ENCODE data around the gene CHD1L. TPM values are rescaled to one million over a fixed set of nuclear protein-coding genes. Genes with fewer than 3 reads are reported as not detected.

Gene CHD1L
- polyA plus RNA-seq, 1 donor from 2014 or later = 29.5 TPM

DNA sequence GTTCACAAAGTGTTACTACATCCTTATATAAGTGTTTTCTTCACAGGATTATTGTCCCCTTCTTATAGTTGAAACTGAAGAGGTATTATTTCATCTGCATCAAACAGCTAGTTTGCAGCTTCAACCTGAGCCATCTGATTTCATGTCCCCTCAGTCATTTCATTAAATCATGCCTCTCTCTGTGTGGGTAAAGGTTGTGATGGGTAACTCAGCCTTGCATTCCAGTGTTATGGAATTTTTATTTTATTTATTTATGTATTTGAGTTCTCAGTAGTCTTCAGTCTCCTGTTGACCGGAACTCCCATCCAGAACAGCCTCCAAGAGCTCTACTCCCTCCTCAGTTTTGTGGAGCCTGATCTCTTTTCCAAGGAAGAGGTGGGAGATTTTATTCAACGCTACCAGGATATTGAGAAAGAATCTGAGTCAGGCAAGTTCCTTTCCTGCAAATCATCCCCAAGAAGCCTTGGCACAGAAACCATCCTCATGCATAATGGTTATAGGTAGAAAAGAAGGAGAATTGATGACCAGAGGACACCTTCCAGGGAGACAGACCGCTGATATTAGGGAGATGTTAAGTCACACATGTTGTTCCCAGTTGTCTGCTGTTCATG is 21.8 kb downstream of the CHD1L start:
- no peak overlapping the region for H3K9ac ChIP-seq (ENCODE audit: low read length)
- no peaks in the 10 kb centered on the region for H3K9me3 ChIP-seq (ENCODE audit: low read length)
- no peaks in the 10 kb centered on the region for H3K9me2 ChIP-seq (ENCODE audit: insufficient read depth, low read length)
- H3F3A ChIP-seq (ENCODE audit: insufficient read depth, low read length, poor library complexity, severe bottlenecking) = no peaks in the 10 kb centered on the region
- no peaks in the 10 kb centered on the region for H3K36me3 ChIP-seq (ENCODE audit: insufficient read depth, low read length)
- no peak overlapping the region for H3K4me2 ChIP-seq (ENCODE audit: low read length)
- H3K79me2 ChIP-seq (replicated peaks; ENCODE audit: insufficient read depth, low read length) = no peaks in the 10 kb centered on the region
- no peaks in the 10 kb centered on the region for H3K27me3 ChIP-seq (ENCODE audit: insufficient read depth, low read depth, low read length)
- H4K20me1 ChIP-seq (ENCODE audit: insufficient read depth) = no peaks in the 10 kb centered on the region
- H3K27ac ChIP-seq (ENCODE audit: low read length) = no peak overlapping the region
- H2AFZ ChIP-seq (ENCODE audit: low read depth, low read length) = no peak overlapping the region
- TF ChIP-seq RAD21 (conservative IDR thresholded peaks at IDR 0.05) = no peak
- no peak for TF ChIP-seq EP300 (conservative IDR thresholded peaks at IDR 0.05; ENCODE audit: poor library complexity, severe bottlenecking)
- TF ChIP-seq POLR2AphosphoS5 (IDR thresholded peaks at IDR 0.05) = no peak
- no peak for TF ChIP-seq TAF1 (IDR thresholded peaks at IDR 0.05; ENCODE audit: low read depth)
- no peak for TF ChIP-seq MXI1 (conservative IDR thresholded peaks at IDR 0.05; ENCODE audit: poor library complexity, severe bottlenecking)
- TF ChIP-seq SMC3 (conservative IDR thresholded peaks at IDR 0.05; ENCODE audit: poor library complexity) = no peak
- TF ChIP-seq, protein P1, sequence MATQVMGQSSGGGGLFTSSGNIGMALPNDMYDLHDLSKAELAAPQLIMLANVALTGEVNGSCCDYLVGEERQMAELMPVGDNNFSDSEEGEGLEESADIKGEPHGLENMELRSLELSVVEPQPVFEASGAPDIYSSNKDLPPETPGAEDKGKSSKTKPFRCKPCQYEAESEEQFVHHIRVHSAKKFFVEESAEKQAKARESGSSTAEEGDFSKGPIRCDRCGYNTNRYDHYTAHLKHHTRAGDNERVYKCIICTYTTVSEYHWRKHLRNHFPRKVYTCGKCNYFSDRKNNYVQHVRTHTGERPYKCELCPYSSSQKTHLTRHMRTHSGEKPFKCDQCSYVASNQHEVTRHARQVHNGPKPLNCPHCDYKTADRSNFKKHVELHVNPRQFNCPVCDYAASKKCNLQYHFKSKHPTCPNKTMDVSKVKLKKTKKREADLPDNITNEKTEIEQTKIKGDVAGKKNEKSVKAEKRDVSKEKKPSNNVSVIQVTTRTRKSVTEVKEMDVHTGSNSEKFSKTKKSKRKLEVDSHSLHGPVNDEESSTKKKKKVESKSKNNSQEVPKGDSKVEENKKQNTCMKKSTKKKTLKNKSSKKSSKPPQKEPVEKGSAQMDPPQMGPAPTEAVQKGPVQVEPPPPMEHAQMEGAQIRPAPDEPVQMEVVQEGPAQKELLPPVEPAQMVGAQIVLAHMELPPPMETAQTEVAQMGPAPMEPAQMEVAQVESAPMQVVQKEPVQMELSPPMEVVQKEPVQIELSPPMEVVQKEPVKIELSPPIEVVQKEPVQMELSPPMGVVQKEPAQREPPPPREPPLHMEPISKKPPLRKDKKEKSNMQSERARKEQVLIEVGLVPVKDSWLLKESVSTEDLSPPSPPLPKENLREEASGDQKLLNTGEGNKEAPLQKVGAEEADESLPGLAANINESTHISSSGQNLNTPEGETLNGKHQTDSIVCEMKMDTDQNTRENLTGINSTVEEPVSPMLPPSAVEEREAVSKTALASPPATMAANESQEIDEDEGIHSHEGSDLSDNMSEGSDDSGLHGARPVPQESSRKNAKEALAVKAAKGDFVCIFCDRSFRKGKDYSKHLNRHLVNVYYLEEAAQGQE (IDR thresholded peaks at IDR 0.05; ENCODE audit: borderline replicate concordance) = no peak
- TF ChIP-seq EZH2 (IDR thresholded peaks at IDR 0.05; ENCODE audit: borderline replicate concordance, insufficient read depth, low read length, poor library complexity, severe bottlenecking) = no peak
- TF ChIP-seq, protein P2, sequence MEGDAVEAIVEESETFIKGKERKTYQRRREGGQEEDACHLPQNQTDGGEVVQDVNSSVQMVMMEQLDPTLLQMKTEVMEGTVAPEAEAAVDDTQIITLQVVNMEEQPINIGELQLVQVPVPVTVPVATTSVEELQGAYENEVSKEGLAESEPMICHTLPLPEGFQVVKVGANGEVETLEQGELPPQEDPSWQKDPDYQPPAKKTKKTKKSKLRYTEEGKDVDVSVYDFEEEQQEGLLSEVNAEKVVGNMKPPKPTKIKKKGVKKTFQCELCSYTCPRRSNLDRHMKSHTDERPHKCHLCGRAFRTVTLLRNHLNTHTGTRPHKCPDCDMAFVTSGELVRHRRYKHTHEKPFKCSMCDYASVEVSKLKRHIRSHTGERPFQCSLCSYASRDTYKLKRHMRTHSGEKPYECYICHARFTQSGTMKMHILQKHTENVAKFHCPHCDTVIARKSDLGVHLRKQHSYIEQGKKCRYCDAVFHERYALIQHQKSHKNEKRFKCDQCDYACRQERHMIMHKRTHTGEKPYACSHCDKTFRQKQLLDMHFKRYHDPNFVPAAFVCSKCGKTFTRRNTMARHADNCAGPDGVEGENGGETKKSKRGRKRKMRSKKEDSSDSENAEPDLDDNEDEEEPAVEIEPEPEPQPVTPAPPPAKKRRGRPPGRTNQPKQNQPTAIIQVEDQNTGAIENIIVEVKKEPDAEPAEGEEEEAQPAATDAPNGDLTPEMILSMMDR (IDR thresholded peaks at IDR 0.05; ENCODE audit: poor library complexity, severe bottlenecking) = no peak
- no peak overlapping the region for H3K4me3 ChIP-seq (ENCODE audit: low read length)

DNA sequence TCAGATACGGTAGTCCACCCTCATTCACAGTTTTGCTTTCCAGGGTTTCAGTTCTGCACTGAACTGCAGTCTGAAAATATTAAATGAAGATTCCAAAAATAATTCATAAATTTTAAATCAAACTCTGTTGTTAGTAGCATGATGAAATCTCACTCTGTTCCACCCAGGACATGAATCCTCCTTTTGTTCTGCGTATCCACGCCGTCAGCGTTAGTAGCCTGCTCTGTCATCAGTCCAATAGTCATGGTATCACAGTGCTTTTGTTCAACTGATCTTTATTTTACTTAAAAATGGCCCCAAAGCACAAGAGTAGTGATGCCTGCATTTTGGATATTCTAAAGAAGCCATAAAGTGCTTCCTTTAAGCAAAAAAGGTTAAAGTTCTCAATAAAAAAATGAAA is 23.9 kb downstream of the CHD1L start:
- no peak overlapping the region for H3K9ac ChIP-seq (ENCODE audit: low read length)
- H2AFZ ChIP-seq (ENCODE audit: low read depth, low read length) = no peak overlapping the region
- H3K4me2 ChIP-seq (ENCODE audit: low read length) = no peak overlapping the region
- no peak for TF ChIP-seq MXI1 (conservative IDR thresholded peaks at IDR 0.05; ENCODE audit: poor library complexity, severe bottlenecking)
- no peak for TF ChIP-seq RAD21 (conservative IDR thresholded peaks at IDR 0.05)
- no peak for TF ChIP-seq EP300 (conservative IDR thresholded peaks at IDR 0.05; ENCODE audit: poor library complexity, severe bottlenecking)
- TF ChIP-seq SMC3 (conservative IDR thresholded peaks at IDR 0.05; ENCODE audit: poor library complexity) = no peak
- TF ChIP-seq, protein P2 (IDR thresholded peaks at IDR 0.05; ENCODE audit: poor library complexity, severe bottlenecking) = no peak
- TF ChIP-seq, protein P1 (IDR thresholded peaks at IDR 0.05; ENCODE audit: borderline replicate concordance) = no peak
- TF ChIP-seq TAF1 (IDR thresholded peaks at IDR 0.05; ENCODE audit: low read depth) = no peak
- TF ChIP-seq POLR2AphosphoS5 (IDR thresholded peaks at IDR 0.05) = no peak
- no peak for TF ChIP-seq EZH2 (IDR thresholded peaks at IDR 0.05; ENCODE audit: borderline replicate concordance, insufficient read depth, low read length, poor library complexity, severe bottlenecking)
- no peak overlapping the region for H3K27ac ChIP-seq (ENCODE audit: low read length)
- H3K9me2 ChIP-seq (ENCODE audit: insufficient read depth, low read length) = no peaks in the 10 kb centered on the region
- H4K20me1 ChIP-seq (ENCODE audit: insufficient read depth) = no peaks in the 10 kb centered on the region
- no peaks in the 10 kb centered on the region for H3K79me2 ChIP-seq (replicated peaks; ENCODE audit: insufficient read depth, low read length)
- H3K27me3 ChIP-seq (ENCODE audit: insufficient read depth, low read depth, low read length) = no peaks in the 10 kb centered on the region
- H3K36me3 ChIP-seq (ENCODE audit: insufficient read depth, low read length) = no peaks in the 10 kb centered on the region
- H3K4me3 ChIP-seq (ENCODE audit: low read length) = no peak overlapping the region
- no peaks in the 10 kb centered on the region for H3F3A ChIP-seq (ENCODE audit: insufficient read depth, low read length, poor library complexity, severe bottlenecking)
- H3K9me3 ChIP-seq (ENCODE audit: low read length) = no peaks in the 10 kb centered on the region
